K562 treated with DMSO at 1 percent for 48 hours (cell line): ENCODE data around the gene STYK1. TPM values are rescaled to one million over a fixed set of nuclear protein-coding genes. Genes with fewer than 3 reads are reported as not detected.

Source experiments
- total RNA-seq: library from RNA; unstranded; fragments of 300-600 nt; gene quantifications from 2 replicates; pipeline ENCODE4 v1.2.3, GENCODE V29; 2022; ENCODE audit warnings: low replicate concordance; ENCODE audit errors: extremely low read depth

Gene STYK1
- total RNA-seq = not detected in 2 replicates

GRCh38 chr12:10673659-10674384 is at the start of gene STYK1:
Gene STYK1 (minus strand): TSS chr12:10674052. CDS start chr12:10634618, 39,434 bp downstream.

DNA sequence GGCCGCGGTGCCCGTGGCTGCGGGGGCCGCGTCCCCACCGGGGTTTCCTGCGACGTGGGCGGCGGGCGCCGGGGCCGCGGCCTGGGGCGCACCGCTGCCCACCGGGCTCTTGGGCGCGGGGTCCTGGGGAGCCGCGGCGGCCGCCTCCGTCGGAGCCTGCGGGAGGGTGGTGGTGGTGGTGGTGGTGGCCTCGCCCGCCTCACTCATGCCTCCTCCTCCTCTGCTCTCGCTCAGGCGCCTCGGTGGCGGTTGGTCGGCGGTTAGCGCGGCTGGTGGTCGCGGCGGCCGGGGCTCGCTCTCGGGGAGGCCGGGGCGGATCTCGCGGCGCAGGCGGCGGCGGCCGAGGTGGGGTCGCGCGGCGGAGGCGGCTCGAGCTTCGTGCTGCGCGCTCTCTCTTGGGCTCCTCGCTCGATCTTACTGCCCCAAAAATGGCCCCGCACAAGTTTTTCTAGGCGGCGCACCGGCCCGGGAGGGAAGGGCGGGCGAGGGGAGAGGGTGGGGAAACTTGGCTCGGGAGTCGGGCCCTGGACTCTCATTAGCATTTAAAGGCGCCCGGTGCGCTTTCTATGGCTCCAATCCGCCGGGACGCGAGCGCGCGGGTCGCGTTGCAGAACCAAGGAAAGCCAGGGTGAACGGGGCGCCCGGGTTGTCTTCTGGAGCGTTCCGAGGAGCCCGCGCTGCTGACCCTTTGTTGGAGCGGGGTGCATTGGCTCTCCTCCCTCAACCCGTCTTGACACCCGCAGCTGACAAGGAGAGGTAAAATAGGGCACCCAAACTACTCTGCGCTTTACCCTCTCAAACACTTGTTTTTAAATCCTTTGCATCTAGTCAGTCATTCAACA is 49.3 kb upstream of the STYK1 start, which contains the start of gene YBX3:
Gene YBX3 (minus strand): TSS at position 419 of the 842 bp plus-strand sequence. CDS start 212 bp downstream, at position 207.

GRCh38 chr12:10613349-10614055 is 60.4 kb downstream of the STYK1 start, which contains the start of gene MAGOHB:
Gene MAGOHB (minus strand): TSS chr12:10613609. CDS start chr12:10613532, 77 bp downstream.

Other genes with a start within 250 kb of the STYK1 start
- gene KLRC2, start 238.0 kb downstream of the STYK1 start, total RNA-seq = not detected in 2 replicates
- not detected in 2 replicates for gene KLRC1, start 220.7 kb downstream of the STYK1 start, total RNA-seq
- not detected in 2 replicates for gene EIF2S3B, start 168.2 kb downstream of the STYK1 start, total RNA-seq
- gene MAGOHB, start 60.4 kb downstream of the STYK1 start, total RNA-seq = not detected in 2 replicates
- gene YBX3, start 49.3 kb upstream of the STYK1 start, total RNA-seq = not detected in 2 replicates
- not detected in 2 replicates for gene TAS2R7, start 128.6 kb upstream of the STYK1 start, total RNA-seq
- not detected in 2 replicates for gene TAS2R8, start 133.2 kb upstream of the STYK1 start, total RNA-seq
- gene TAS2R9, start 136.1 kb upstream of the STYK1 start, total RNA-seq = not detected in 2 replicates
- not detected in 2 replicates for gene TAS2R10, start 152.3 kb upstream of the STYK1 start, total RNA-seq
- gene PRR4, start 175.4 kb upstream of the STYK1 start, total RNA-seq = not detected in 2 replicates
- not detected in 2 replicates for gene PRH1, start 210.2 kb upstream of the STYK1 start, total RNA-seq
- gene TAS2R13, start 235.5 kb upstream of the STYK1 start, total RNA-seq = not detected in 2 replicates